SK-N-SH treated with all-trans-retinoic acid at 6 μM for 48 hours (cell line): Measurements from ENCODE around the gene RPN1.

Experiments
- BACH2 ChIP-seq: fragments of 250-450 bp; sonication (Bioruptor Pico); IDR thresholded peaks from 2 replicates; pipeline ENCODE4 v1.9.0; 2021; ENCODE audit warnings: mild to moderate bottlenecking, borderline replicate concordance
- CSDC2 ChIP-seq: fragments of 250-450 bp; sonication (Bioruptor Pico); IDR thresholded peaks from 2 replicates; pipeline ENCODE4 v1.5.0; 2020; ENCODE audit warnings: mild to moderate bottlenecking, moderate library complexity
- GLIS3 ChIP-seq: fragments of 250-450 bp; sonication (Bioruptor Pico); IDR thresholded peaks from 2 replicates; pipeline ENCODE4 v1.5.0; 2020; ENCODE audit warnings: mild to moderate bottlenecking, moderate library complexity
- OSR1 ChIP-seq: fragments of 250-450 bp; sonication (Bioruptor Pico); IDR thresholded peaks from 2 replicates; pipeline ENCODE4 v1.8.0; 2022; ENCODE audit warnings: moderate library complexity, mild to moderate bottlenecking, inconsistent platforms
- PATZ1 ChIP-seq: fragments of 250-450 bp; sonication (Bioruptor Pico); IDR thresholded peaks from 2 replicates; pipeline ENCODE4 v1.8.0; 2020; ENCODE audit warnings: mild to moderate bottlenecking, moderate library complexity, borderline replicate concordance
- PPARA ChIP-seq: fragments of 250-450 bp; sonication (Bioruptor Pico); IDR thresholded peaks from 2 replicates; pipeline ENCODE4 v1.5.0; 2020; ENCODE audit warnings: mild to moderate bottlenecking, borderline replicate concordance
- ZFP3 ChIP-seq: fragments of 250-450 bp; sonication (Bioruptor Pico); IDR thresholded peaks from 2 replicates; pipeline ENCODE4 v1.5.0; 2020; ENCODE audit warnings: mild to moderate bottlenecking, moderate library complexity
- ZNF565 ChIP-seq: fragments of 450-650 bp; formaldehyde crosslinking; conservative IDR thresholded peaks from 2 replicates; pipeline ENCODE4 v1.5.0; 2020; ENCODE audit warnings: low read depth, mild to moderate bottlenecking, moderate library complexity
- ZNF8 ChIP-seq: fragments of 450-650 bp; formaldehyde crosslinking; IDR thresholded peaks from 2 replicates; pipeline ENCODE4 v1.5.0; 2020; ENCODE audit warnings: mild to moderate bottlenecking, moderate library complexity

GRCh38 chr3:128655531-128655930 lies 4.9 kb upstream of the RPN1 start:
- TF ChIP-seq PATZ1 (CRISPR knock-in tag): no peak
- TF ChIP-seq OSR1 (CRISPR knock-in tag): no peak
- TF ChIP-seq ZNF8: no peak
- TF ChIP-seq ZNF565 (CRISPR knock-in tag): no peak
- TF ChIP-seq GLIS3: no peak
- TF ChIP-seq ZFP3 (CRISPR knock-in tag): no peak
- no peak for TF ChIP-seq BACH2 (CRISPR knock-in tag)
- no peak for TF ChIP-seq CSDC2
- TF ChIP-seq PPARA (CRISPR knock-in tag): no peak
